GM12892 (cell line): Measurements from ENCODE around the gene PFKP.

Source experiments
- POLR2A ChIP-seq: IDR thresholded peaks from 2 replicates; pipeline ENCODE4 v1.6.1; 2011; ENCODE audit warnings: low read depth, low read length, control low read depth
- POLR2AphosphoS5 ChIP-seq: IDR thresholded peaks from 2 replicates; pipeline ENCODE4 v1.6.1; 2011; ENCODE audit warnings: low read depth, low read length, control low read depth

- no peak for TF ChIP-seq POLR2A
- no peak for TF ChIP-seq POLR2AphosphoS5
Observed at GRCh38 chr10:3043512-3044368, 23.6 kb upstream of the PFKP start.
